HG03558 (cell line): ENCODE results near the gene STXBP4.

Experiments used
- ATAC-seq: cut with Tn5 transposase; IDR thresholded peaks from one replicate; pipeline ENCODE4 v1.9.1; 2021; ENCODE audit warnings: moderate number of reproducible peaks; ENCODE audit not compliant: unreplicated experiment; ENCODE audit errors: extremely low read depth

STXBP4 gene

DNA sequence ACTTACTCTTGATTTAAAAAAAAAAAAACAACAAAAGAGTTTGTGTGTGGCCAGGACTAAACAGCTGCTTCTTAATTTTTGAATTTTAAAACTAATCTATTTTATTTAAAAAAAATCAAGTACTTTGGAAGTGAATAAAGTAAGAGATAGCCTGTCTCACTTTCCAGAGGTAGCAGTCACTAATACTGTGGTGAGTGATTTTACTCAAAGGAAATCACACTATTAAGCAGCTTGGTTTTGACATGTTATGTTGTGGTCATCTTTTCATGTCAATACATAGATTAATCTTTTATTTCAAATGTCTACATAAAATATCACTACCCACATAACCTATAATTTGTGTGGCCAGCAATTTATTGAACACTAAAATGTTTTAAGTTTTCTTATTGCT lies 194.0 kb downstream of the STXBP4 start:
- no peak for ATAC-seq

DNA sequence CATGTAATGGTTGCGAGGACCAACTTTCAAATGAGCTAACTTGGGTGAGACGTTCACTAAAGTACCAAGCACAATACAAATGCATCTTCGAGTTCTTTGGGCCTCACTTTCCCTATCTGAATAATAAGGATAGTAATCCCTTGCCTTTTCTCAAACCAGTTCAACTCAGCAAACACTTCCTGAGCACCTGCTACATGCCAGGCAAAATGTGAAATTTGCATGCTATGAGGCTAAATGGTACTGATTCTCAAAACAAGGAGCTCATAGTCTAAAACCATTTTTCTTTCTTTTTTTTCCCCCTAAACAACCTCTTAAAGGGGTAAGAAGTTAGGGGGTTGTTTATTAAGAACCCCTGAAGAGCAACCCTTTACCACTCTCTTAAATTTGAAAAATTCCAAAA lies 194.8 kb downstream of the STXBP4 start:
- ATAC-seq, result no peak

DNA sequence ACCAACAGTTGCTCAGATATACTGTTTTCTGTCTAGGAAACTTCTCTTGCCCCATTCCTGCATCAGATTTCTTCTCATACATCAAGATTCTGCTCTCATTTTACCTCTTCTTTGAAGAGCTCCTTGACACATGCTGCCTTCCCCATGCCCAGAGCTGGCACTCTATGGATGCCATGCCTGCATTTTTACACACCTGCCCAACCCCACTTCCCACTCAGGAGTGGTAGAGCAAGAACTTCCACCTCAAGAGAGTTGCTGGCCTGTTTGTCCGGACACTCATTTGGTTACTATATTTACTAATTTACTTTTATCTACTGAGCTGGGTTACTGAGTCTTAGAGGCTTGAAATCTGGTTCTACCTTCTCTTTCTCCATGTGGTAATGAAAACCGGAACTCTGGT lies 197.9 kb downstream of the STXBP4 start:
- ATAC-seq, result no peak

DNA sequence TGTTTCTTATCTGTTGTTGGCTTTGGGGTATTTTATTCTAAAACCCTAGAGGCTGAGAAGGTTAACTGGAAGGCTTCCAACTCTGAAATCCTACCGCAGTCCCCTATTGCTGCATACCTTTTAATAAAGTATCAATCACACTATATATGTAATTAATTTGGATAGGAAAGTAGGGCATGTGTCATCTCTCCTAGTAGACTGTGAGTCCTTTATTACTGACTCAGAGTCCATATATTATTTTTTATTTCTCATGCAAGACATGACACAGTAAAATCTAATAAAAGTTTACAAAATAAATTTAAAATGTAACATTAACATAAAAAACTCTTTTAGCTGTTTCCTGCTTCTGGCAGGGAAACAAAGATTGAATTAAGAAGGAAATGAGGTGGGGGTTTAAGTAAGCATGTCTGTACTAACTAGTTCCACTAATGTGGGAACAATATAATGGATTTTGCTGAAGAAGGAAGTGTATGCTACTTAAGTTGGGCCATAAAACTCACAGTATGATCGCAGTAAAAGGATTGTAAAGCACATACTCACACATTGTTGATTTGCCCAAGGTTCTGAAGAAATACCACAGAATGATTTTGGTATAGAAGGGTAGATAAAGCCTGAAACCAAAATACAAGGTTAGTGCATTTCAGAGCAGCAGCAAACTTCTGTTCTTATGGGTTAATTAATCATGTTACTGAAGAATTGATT lies 198.6 kb downstream of the STXBP4 start:
- ATAC-seq, result no peak

DNA sequence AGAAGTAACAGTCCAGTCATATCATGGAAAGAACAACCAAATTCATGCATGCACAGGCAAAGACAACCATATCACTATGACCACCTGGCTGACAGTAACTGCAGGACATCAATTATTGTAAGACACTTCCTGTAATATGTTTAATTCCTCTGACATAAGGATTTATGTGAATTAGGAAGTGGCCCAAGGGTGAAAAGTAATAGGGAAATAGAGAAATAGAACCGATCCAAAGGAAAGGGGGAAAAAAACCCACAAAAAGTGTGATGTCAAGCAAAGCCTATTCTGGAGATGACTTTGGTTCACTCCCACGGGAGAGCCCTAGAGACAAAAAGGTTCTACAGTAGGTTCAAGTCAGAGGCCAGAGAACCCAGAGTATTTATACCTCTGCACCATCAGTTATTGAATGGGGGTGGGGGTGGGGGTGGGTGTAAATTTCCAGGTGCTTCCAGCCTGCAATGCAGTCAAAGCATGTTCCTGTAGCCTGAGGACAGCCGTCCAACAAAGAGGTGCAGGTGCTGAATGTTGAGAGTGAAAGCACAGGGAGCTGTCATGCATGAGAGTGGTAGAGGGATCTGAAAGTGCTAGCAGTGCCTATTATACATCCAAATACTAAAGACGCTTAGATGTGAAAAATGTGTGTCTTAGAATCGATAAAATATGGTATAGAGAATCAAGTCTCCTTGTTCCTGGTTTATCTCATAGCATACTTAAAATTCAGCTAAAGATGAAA lies 200.6 kb downstream of the STXBP4 start:
- peak; percentile 80 for ATAC-seq

DNA sequence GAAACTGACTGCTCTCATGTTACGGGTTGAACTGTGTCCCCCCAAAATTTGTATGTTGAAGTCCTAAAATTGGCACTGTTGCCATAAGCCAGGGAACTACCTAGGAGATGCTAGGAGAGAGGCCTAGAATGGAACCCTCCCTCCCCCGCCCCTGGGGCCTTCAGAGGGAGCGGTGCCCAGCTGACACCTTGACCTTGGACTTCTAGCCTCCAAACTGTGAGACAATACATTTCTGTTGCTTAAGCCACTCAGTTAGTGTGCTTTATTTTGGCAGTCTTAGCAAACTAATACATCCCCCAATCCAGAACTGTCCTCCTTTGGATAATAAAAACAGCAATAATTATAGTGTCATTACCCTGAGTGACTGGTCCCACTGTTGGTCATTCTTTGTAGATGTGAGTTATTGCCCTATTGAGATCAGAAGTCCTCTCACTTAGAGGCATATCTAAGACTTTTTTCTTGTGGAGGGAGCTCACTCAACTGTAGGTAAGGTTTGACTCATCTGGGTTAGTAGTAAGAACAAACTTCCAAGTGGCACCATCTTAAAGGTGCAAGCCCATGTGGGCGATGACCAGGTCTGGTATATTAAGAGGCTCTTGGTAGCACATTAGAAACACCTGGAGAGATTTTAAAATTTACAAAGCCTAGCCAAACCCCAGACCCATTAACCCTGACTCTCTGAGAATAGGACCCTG lies 203.2 kb downstream of the STXBP4 start:
- ATAC-seq, result no peak

DNA sequence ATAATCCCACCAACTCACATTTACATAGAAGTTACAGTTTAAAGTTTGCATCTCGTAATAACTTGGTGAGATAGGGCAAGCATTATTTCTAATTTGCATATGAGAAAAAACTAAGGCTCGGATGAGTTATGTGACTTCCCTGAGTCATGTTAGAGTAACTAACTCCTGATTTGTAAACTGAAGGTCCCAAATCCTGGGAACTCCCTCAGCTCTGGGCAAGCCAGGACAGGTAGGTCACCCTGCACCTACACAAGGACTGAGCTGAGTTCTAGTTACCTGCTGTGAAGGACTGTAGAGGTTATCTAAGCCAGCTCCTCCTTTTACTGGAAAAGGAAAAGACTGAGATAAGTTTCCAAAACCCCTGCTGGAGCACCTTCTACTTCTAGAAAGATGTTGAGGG lies 204.0 kb downstream of the STXBP4 start:
- no peak for ATAC-seq

DNA sequence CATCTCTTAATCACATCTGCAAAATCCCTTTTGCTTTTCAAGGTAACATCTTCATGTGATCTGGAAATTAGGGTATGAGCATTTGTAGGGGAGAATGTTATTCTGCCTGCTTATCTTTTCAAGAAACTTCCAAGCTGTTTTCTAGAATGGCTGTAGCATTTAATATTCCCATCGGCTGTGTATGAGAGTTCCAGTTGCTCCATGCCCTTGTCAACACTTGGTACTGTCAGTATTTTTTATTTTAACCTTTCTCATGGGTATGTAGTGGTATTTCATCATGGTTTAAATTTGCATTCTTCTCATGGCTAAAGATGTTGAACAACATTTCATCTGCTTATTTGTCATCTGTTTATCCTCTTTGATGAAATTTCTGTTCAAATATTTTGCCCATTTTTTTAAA lies 205.6 kb downstream of the STXBP4 start:
- no peak for ATAC-seq

DNA sequence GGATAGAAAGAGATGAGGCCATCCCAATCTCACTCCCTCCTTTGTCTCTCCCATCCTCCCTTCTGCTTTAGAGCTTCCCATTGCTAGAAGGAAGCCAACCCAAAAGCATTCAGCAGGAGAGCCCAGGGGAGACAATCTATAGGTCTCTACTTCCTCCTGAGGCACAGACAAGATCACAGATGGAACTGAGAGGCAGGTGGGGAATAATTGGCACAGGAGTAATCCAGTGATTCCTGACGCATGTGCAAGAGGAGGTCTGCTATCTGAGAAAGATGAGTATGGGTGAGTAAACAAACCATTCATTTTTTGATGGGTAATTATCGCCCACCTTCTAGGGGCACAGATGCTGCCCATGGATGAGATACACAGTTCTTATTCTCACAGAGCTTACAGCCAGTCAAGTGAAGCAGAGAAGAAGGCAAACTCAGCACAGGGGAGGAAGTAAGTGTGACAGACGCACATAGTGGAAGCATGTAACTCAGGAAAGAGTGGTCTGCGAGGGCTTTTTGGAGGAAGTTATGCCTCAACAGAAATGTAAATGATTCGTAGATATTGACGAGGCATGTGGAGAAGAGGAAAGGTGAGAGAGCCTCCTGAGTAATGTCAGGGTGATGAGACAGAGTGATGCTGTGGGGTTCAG lies 207.3 kb downstream of the STXBP4 start:
- no peak for ATAC-seq

DNA sequence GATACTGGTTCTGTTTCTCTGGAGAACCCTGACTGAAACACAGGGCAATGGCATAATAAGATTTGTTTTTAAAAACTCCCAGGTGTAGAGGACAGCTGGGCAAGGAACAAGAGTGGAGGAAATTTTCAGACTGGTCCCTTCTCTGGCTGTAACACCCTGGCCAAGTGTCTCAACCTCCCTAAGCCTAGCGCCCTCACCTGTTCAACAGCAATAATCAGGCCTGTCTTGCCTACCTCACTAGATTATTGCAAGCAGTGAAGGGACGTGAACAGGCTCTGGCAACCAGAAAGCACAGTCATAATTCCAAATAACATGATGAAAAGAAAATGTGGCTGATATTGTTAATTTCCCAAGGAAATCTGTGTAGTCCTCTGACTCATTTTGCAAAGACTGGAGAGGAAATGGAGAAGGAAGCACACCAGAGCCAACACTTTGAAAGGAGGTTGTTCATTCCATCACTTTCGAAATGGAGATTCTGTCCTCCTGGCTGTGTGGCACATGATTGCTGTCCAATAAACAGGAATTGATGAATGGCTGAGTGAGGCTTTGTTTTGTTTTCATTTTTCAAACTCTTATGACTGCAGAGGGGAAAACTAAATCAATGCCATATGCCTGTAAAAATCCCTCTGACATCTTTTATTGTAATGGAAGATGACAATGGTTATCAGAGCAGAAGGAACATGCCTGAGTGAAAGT lies 208.7 kb downstream of the STXBP4 start:
- no peak for ATAC-seq

DNA sequence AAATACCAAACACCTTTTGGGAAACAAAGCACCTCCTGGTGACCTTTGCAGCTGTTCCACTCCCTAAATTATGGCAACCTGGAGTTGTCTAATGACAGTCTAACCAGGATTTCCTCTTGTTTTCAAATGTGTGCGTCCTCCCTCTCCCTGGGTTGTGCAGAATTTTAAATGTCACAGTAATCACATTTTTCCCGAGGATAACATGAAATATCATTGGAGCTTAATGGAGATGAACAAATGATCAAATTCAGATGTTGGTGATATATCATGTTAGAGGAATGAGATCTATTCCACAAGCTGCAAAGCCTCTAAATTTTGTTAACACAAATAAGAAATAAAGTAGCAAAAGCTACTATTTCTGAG lies 209.3 kb downstream of the STXBP4 start:
- no peak for ATAC-seq

DNA sequence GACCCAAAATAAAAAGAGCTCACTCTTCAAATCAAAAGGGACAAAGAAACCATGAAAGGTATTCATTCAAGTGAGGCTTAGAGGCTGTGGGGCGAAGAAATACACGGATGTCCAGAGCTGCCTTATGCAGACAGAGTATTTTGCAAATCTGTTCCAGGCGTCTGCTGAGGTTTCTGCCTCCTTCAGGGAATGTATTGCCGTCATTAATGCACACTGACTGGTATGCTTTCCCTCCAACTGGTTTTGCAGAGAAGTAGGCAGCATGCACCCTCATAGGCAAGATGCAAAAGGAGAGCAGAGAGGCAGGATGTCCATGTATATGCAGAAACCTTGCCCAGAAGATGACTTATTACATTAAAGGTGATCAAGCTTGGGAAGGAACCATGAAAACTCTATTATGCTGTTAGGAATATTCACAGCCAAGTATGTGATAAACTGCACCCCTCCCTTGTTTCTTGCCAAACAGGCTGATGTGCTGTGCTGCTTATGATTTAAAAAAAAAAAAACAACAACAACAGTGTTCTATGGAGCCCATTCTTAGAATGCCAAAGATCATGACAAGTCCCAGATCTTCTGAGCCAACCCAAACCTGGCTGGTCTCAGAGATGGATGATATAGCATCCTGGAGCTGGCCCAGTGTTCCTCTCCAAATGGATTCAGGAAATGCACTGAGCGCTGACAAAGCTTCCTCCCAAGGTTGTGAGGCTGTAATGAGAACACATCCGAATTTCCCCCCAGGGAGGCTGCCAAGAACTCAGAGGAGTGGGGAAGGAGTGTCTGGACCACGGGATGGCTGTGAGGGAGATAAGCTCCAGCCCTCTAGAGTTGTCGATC lies 218.6 kb downstream of the STXBP4 start:
- no peak for ATAC-seq

DNA sequence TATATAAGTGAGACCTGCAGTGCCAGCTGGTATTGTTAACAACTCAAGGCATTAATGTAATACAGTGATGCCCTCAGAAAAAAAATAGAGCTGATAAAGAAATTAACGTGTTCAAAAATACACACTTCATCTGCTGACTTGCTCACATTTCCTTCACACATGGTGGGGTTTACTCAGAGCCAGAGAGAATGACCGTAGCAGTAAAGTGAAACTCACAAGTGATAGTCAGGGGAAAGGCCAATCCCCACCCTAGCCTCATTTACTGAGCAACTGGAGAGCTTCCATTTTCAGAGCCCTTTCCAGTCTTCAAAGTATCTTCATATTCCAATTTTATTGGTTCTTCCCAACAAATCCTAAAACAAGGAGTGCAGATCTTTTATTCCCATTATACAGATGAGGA lies 222.2 kb downstream of the STXBP4 start:
- no peak for ATAC-seq

DNA sequence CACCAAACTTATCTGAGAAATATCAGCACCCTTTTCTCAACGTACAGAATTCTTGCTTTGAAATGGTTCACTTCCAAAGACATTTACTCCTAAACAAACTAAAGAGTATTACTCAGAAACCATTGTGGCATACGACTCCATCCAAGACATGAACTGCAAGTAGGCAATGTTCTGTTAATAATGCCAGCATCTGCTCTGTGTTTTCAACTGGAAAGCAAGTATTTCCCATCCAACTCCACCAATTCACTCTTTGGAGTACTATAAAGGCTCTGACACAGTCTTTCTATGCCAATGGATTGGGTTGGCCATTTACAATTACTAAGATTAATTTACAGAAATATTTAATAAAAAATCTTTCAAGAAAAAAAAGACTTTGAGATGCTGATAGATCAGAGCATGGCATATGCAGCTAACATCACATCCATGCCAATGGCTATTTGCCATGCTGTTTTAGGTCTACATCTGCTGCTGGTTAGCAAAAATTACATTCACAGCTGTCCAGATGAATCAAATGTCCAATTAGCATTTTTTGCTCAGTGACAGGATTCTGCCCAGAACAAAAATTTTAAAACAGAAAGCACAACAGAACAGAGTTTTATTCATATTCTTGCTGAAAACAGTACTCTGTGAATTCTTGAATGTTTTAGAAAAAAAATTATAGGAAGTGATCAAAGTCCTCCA lies 230.3 kb downstream of the STXBP4 start:
- no peak for ATAC-seq

DNA sequence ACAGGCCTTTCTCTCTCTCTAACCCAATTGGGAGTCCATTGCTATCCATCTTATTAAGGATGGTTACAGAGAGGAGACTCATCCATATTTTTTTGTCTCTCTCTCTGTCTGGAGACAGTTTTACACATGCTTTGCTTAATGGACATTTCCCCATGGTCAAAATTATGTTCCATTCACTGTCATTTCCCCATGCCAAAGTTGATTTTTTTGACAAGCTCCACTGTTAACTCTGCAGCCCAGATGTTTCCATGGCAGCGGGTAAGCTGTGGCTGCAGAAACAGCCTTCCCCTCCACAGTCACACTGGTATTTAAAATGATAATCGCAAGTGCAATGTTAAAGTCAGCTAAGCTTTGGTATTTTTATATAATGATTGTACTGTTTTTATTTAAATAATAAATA lies 232.3 kb downstream of the STXBP4 start:
- ATAC-seq, result no peak

DNA sequence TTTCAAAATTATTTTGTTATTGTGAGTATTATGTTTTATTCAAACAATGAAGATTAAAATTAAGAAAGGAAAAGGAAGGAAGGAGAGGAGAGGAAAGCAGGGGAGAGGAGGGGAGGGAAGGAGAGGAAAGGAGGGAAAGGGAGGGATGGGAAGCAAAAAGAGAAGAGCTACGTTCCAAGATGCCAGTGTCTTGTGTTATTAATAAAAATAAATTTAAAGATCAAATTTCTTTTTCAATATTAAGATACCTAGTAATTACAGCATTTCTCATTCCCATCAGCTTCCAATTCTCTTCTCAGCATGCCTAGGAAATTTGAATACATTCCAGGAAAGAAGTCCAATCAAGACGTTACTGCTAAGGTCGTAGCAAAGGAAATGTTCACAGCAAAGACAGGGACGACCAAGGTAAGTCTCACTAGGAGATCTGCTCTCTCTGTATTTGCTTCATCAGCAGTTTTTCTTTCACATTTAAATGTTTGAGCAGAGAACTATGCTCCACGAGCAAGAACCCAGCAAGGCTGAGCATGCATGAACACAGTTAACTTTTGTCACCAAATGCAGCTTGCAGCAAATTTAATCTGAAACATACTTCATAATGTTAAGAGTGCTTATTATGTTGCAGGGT lies 232.9 kb downstream of the STXBP4 start:
- no peak for ATAC-seq

DNA sequence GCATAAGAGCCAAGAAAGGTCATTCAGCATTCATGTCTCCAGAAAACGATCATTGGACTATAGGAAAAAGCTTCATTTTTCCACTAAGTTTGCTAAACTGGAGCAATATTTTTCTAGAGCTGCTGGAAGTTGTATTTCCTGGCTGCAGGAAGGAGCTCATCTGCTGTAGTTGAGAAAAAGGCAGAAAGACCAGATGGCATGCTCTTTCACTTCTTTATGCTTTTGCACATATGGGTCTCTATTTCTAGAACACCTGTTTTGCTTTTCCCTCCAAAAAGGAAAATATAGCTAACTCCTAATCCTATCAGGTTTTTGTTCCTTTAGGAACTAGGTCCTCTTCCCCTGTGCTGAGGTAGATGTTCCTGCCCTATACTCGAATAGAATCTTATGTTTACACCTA lies 234.3 kb downstream of the STXBP4 start:
- ATAC-seq, result no peak

DNA sequence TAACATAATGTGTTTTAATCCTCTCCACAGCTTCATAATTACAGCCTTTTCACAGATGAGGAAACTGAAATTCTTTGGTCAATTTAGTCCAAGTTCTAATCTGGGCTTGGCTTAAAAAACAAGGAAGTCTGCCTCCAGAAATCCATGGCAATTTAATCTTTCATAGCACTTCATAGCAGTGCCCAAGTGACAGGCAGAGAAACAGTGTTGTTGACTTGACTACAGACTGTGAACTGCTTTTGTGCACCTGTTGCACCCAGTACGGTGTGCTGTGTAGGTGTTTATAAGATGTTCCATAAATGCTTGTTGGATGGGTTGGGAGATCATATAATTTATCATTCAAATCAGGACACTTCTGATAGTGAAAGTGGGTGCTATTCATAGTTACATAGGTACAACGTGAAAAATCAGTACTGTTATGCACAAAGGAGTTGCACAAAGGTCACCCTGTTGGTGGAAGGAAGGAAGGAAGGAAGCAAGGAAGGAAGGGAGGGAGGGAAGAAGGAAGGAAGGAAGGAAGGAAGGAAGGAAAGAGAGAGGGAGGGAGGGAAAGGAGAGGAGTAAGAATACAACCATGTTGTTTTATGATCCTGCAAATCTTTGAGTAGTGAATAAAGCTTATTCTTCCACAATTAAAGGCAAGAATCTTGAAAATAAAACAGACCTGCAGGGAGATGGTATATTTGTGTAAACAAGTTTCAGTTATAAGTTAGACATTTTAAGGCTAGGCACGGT lies 239.7 kb downstream of the STXBP4 start:
- no peak for ATAC-seq
